Brain pericyte (primary cell): ENCODE measurements around the gene NECAB2.

Experiments
- DNase-seq: peaks from one replicate; pipeline ENCODE4 v3.0.0-alpha.2; 2012; ENCODE audit warnings: low read depth, low spot score

The NECAB2 gene

GRCh38 chr16:83967838-83968305 lies at the start of gene NECAB2:
TSS of gene NECAB2 (plus strand) at chr16:83968244. CDS start at chr16:83968649, 405 bp downstream.
- no peak for DNase-seq

DNA sequence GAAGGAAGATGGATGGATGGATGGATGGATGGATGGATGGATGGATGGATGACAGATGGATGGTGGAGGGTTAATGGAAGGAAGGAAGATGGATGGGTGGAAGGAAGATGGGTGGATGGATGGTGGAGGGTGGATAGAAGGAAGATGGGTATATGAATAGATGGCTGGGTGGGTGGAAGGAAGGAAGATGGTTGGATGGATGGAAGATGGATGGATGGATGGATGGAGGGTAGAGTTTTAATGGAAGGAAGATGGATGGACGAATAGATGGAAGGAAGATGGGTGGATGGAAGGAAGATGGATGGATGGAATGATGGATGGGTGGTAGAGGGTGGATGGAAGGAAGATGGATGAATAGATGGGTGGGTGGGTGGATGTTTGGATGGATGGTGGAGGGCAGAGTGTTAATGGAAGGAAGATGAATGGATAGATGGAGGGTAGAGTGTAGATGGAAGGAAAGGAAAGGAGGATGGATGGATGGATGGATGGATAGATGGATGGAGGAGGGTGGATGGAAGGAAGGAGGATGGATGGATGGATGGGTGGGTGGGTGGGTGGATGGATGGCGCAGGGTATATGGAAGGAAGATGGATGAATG lies 47.1 kb upstream of the NECAB2 start:
- DNase-seq: no peak

- DNase-seq: no peak
Observed at GRCh38 chr16:83923581-83924365, 44.3 kb upstream of the NECAB2 start.

GRCh38 chr16:83924686-83925085 lies 43.4 kb upstream of the NECAB2 start:
- DNase-seq: no peak

DNA sequence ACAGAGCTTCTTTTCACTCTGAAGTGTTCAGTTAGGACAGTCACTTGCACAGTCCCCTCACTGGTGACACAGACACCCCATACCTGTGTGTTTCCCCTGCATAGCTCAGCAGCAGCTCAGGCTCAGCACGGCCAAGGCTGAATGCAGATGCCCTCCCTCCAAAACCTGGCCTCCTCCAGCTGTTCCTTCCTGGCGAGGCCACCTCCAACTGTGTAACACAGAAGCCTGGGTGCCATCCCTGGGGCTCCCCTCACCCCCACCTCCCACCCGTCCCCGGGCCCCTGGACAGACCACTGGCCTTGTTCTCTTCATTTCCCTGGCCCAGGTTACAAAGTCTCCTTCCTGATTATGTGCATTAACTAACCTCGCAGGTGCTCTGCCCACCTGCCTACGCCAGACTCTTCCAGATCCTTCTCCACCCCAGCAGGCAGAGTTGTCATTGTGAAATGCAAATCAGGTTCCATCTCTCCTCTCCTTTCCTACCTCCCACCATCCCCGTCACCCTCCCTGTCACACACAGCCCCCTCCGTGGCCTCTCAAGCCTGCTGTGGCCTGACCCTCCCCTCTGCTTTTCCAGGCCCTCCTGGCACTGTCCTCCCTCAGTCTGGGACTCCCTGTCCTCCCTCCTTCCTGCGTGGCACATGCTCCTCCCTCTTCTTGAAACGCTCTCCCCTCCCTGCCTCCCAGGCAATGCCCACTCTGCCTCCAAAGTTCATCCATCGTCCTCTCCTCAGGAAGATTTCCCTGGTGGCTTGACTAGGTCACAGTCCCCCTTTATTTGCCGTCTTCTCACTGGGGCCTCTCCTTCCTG lies 42.7 kb upstream of the NECAB2 start:
- DNase-seq: no peak

DNA sequence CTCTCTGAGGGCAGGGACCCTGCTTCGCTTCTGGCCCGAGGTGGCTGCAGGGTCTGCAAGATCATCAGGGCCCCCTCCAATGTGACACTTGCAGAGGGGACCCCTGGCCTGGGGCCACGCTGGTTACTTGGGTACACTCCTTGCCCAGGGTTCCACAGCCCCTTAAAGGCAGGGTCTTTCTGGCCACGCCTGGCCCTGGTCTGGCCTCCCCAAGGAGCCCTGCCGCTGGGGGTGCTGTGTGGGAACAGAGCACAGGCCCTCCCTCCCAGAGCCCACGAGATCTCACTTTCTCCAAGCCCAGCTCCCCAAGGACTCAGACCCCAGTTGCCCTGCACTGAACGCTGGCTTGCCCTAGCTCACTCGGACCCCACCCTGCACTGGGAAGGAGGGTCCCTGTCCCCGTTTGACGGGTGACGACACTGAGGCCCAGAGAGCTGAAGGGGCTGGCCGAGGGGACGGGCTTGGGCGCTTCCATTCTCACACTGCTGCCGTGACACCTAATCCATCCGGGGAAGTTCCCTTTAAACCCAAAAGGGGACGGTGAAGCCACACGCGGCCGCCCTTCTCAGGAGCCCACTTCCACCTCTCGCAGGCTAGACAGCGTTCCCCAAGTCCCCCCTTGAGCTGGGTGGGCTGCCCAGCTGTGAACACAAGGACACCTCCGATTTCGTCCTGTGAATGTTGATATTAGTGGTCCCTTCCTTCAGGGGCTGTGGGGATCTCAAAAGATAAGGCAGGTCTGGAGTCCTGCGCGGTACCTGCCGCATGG lies 41.9 kb upstream of the NECAB2 start:
- no peak for DNase-seq

GRCh38 chr16:83926726-83927397 lies 41.2 kb upstream of the NECAB2 start:
- DNase-seq: no peak

- DNase-seq: no peak
Observed at GRCh38 chr16:83928341-83929055, 39.5 kb upstream of the NECAB2 start.

- DNase-seq: no peak
Observed at GRCh38 chr16:83929811-83930555, 38.1 kb upstream of the NECAB2 start.

DNA sequence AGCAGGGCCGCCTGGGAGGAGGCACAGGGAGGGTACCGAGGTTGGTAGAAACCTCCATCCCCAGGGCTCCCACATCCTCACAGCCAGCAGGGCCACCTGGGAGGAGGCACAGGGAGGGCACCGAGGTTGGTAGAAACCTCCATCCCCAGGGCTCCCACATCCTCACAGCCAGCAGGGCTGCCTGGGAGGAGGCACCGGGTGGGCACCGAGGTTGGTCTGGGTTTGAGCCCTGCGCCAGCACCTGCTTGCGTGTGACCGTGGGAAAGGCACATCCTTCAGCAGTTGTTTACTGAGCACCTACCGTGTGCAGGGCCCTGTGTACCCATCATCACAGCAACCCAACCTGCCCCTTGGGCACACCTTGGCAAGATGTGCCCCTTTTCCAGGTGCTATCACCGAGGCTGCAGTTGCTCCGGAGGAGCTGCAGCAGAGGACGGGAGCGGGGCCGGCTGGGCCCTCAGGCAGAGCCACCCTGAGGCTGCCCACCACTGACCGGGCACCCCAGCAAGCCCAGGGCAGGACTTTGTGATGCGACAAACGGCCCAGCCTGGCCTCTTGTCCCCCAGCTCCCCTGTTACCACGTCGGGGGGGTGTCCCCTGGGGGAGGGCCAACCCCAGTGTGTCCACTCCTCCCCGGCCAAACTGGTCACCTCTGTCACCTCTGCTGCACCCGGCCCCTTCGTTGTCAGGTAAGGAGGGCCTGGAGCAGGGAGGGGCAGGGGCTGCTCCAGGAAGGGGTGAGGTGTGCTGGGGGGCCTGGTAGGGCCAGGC lies 37.1 kb upstream of the NECAB2 start:
- no peak for DNase-seq

DNA sequence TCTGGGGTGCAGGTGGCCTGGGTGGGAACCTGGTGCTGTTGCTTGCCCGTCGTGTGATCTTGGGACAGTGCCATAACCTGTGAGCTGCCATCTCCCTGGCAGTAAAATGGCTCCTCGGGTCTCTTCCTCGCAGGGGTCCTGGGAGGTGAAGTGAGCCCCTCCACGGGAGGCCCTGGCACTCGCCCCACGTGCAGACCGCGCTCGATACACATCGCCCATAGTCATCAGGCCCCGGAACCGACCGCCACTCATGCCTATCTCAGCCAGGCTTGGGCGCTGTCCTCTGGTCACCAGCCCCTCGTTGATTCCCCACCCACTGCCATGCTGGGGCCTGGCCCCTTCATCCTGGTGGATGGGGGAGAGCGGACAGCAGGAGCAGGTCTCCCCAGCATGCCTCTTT lies 36.5 kb upstream of the NECAB2 start:
- no peak for DNase-seq

- DNase-seq: no peak
Observed at GRCh38 chr16:83932304-83932703, 35.7 kb upstream of the NECAB2 start.

DNA sequence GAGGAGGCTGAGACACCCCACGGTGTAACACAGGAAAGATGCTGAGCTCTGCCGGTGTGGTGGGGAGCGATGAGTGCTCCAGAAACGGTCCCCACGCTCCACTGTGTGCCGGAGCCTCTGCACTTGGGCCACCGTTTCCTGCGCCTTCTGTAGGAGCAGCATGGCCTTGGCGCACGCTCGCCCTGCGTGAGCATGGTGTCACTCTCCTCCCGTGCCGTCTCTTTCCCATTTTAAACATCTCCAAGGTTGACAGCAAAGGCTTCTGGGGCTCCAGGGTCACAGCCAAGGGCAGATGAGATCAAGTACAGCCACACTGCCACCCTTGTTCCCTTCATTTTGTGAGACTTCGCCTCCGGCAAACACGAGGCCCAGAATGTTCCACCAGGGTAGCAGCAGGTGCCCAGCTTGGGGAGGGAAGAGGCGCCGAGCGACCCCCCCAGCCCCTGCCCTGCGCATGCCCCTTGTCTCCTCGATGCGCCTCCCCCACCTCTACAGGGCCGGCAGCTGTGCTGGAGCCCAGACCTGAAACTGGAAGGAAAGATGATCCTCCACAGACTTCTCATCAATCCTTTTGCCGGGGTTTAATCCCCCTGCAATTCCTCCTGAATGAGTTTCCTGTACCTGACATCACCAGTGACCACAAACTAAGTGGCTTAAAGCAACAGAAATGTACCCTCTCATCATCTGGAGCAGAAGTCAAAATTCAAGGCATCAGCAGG lies 34.9 kb upstream of the NECAB2 start:
- DNase-seq: no peak

DNA sequence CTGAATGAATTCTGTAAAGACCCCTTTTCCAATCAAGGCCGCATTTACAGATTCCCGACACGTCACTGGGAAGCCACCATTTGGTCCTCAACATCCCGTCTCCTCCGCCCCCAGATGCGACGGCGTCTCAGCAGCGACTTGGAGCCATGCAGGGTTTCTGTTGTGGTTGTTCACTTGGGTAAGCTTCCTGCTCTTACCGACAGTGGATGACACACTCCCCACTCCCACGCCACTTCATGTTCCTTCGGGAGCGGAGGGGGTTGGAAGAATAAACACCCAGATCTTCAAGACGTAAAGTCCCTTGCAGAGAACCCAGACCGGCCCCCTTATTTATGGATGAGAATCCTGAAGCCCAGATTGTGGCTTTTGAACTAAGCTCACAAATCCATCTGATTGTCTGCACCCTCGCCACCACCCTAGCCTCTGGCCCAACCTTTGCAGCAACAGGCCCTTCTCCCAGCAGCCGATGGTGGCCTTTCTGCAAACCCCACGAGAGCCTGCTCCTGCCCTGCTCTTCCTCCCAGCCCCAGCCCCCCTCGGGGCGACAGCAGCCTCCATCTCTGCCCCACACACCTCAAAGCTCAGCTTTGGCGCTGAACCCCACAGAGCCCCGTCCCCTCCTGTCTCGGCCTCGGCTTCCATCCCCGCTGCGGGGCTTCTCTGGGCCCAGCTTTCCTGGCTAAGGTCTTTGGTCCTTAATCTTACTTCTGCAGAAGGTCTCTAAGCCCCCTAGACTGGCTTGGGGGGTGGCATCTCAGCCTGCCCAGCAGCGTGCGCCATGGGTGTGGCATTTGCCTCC lies 34.0 kb upstream of the NECAB2 start:
- no peak for DNase-seq

DNA sequence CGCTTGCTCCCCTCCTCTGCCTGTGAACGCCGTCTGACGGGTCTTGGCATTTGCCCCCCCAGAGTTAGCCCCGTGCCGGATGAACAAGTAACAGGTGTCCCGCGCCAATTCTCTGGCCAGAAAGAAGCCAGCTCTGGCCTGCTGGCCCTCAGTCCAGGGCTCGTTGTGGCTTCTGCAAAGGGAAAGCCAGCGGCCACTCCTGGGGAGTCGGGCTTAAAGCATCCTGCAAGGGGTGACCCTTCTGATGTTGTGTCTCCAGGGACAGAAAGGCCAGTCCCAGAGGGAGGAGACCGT lies 33.4 kb upstream of the NECAB2 start:
- no peak for DNase-seq

DNA sequence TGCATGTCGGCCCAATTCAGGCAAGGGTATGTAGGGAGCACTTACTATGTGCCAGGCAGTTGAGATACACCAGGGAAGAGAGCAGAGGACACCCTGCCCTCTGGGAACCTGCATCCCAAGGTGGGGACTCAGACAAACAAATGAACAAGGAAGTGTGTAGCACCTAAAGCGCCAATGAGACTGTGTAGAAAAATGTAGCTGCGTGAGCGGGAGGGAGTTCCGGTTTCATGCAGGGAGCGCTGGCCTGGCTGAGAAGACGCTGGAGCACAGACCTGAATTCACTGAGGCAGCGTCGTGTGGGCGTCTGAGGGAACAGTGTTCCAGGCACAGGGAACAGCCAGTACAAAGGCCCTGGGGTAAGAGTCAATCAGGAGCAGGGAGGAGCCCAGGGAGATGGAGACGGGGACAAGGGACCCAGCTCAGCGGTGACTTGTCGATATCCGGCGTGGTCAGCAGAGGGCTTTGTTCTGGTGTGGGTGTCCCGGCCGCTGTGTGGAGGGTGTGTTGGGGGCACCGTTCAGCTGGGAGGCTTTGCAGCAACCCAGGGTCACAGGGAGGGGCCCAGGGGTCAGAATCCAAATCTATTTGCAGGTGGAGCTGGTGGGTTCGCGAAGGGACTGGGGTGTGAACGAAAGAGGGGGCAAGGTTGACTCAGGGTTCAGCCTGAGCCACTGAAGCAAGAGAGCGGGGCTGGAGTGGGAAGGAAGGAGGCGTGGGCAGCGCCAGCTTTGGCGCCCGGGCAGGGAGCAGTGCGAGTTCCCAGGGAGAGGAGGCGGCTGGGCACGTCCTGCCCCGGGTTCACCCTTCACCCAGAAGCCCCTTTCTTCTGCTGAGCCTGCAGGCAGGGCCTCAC lies 32.8 kb upstream of the NECAB2 start:
- no peak for DNase-seq

DNA sequence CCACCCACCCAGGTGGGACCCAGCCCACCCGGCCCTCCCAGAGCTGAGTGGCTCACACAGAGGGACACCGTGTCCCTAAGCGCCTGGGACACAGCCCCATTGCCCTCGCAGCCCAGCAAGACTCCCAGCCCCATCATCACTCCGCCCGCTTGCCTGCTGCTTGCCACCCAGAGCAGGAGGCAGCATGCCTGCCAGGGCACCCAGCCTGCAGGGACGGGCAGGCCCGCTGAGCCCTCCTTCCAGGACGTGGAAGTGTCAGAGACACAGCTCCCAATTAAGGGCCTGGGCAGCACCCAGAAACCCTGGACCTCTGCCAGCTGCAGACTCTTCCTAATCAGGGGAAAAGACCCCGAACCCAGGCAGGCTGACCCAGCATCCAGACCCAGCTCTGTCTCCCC lies 32.2 kb upstream of the NECAB2 start:
- DNase-seq: no peak
